ENCODE data around the gene HADHA.
A peak's percentile ranks its signal among the peaks of the same experiment; 100 is the strongest.

Gene HADHA

DNA sequence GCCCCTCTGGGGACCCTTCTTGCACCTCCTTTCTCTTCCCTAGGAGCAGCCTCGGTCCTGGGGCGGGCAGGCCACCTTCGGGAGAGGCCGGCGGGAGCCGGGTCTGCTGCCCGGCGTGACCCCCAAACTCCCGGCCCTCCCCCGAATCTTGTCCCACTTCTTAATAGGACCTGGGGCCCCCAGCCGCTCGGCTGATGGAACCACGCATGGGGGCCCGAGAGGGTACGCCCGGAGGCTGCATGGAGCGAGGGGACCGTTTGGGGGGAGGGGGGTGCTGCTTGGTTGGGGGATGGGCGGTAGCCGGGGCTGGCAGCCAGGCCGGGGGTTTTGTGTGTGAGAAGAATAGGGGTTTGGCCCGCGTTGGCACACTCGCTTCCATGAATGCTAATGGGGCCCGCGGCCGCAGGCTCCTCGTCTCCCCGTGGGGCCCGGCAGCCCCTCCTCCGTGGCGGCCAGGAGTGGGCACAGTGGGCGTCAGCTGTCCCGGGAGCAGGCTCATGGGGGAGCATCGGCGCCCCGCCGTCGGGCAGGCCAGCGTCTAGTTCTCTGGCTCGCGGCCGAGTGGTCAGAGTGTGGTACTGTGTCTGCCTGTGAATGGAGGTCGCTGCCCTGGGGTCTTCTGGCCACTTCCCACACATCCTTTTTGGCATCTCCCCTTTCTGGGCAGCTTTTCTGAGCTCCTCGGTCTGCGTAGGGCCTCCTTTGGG lies 70.5 kb downstream of the HADHA start:
- H2BK12ac ChIP-seq (ENCODE audit: low read length in 2 of 2), result no peak overlapping the region
- H2AFZ ChIP-seq (ENCODE audit: low read depth, low read length), result no peak overlapping the region
- H3K79me1 ChIP-seq (replicated peaks; ENCODE audit: low read length, poor library complexity, severe bottlenecking), result no peaks in the 10 kb centered on the region
- peak overlapping the region; percentile 4 for H2BK15ac ChIP-seq (ENCODE audit: low read depth, poor library complexity, severe bottlenecking)
- H3K27ac ChIP-seq (ENCODE audit: low read length, poor library complexity, severe bottlenecking), result no peak overlapping the region
- peaks cover 39 to 48% of the 10 kb centered on the region in 2 experiments for H3K27me3 ChIP-seq (ENCODE audit: control insufficient read depth in 1 of 2, insufficient read depth in 1 of 2, low read length in 2 of 2)
- 21% methylated on average over 24 of the region's 46 CpGs for WGBS
- H3K9me3 ChIP-seq (ENCODE audit: control insufficient read depth, low read length), result no peaks in the 10 kb centered on the region
- H2BK120ac ChIP-seq (ENCODE audit: low read depth, low read length), result no peak overlapping the region
- H2BK5ac ChIP-seq (ENCODE audit: low read depth, low read length, poor library complexity, severe bottlenecking), result no peak overlapping the region
- no peak overlapping the region for H3K9ac ChIP-seq (ENCODE audit: low read length)
- peak overlapping the region in 1 of 2 experiments; percentile 71 for H3K14ac ChIP-seq (ENCODE audit: low read length in 2 of 2)
- no peak overlapping the region for H3K4me3 ChIP-seq (ENCODE audit: insufficient read depth in 1 of 2, low read depth in 1 of 2, low read length in 2 of 2)
- H2AK5ac ChIP-seq (ENCODE audit: low read length, severe bottlenecking), result no peak overlapping the region
- no peak overlapping the region for H3K4ac ChIP-seq (ENCODE audit: low read depth in 1 of 2, low read length in 2 of 2)
- H4K91ac ChIP-seq (ENCODE audit: low read length), result no peak overlapping the region
- H3K4me1 ChIP-seq (ENCODE audit: control insufficient read depth, insufficient read depth, low read depth, low read length), result peaks cover 19% of the 10 kb centered on the region
- H3K4me2 ChIP-seq (ENCODE audit: low read length, poor library complexity, severe bottlenecking), result no peak overlapping the region
- H3K36me3 ChIP-seq (ENCODE audit: control insufficient read depth in 1 of 2, insufficient read depth in 2 of 2, low read depth in 1 of 2, low read length in 2 of 2), result peaks cover 0 to 2% of the 10 kb centered on the region in 2 experiments
- no peak overlapping the region for H4K8ac ChIP-seq (ENCODE audit: low read length)
- no peak for DNase-seq
- no peak overlapping the region for H3K18ac ChIP-seq (ENCODE audit: low read depth in 1 of 2, low read length in 2 of 2)
- H3K23ac ChIP-seq (ENCODE audit: low read length in 2 of 2), result peak overlapping the region in 1 of 2 experiments; percentile 86

DNA sequence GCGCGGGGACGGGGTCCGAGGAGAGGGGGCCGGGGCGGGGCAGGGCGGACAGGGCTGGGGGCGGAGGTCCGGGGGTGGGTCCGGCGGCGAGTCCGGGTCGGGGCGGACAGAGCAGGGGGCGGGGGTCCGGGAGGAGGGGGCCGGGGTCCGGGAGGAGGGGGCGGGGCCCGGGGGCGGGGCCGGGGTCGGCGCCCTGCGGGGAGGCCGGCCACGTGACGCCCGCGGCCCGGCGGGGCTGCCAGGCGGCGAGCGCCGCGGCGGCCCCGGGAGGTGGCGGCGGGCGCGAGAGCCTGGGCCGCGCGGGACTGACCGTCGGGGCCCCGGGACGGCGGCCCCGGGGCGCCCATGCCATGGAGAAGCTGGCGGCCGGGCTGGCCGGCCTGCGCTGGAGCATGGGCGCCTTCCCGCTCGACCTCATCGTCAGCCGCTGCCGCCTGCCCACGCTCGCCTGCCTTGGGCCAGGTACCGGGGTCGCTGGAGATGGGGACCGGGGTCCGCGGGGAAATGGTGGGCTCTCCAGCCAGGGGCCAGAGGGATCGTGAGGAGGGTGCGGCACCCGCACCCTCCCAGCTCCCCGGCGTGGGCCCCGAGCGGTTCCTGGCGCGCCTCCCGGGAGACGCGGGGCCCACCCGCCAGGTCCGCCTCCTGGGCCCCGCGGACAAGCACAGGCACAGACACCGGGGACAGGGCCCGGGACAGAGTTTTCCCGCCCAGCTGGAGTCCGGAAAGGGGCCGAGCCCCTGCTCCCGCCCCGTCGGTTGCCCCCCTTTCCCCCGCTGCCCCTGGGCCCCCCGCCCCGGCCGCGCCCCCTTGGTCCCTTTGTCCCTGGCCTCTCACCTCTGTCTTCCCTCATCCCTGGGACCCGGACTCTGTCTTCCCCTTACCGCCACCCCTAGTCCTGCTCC lies 71.3 kb downstream of the HADHA start, which contains the start of gene GAREM2:
TSS of gene GAREM2 (plus strand) at position 218 of the 905 bp plus-strand sequence. CDS start at position 351, 133 bp downstream.
- no peak within 1 kb of the TSS for H2AFZ ChIP-seq (ENCODE audit: low read depth, low read length)
- no peaks in the 10 kb centered on the region for H3K79me1 ChIP-seq (replicated peaks; ENCODE audit: low read length, poor library complexity, severe bottlenecking)
- no peak within 1 kb of the TSS for H3K18ac ChIP-seq (ENCODE audit: low read depth in 1 of 2, low read length in 2 of 2)
- peak within 1 kb of the TSS; percentile 90 for H3K4me2 ChIP-seq (ENCODE audit: low read length, poor library complexity, severe bottlenecking)
- peaks cover 15% of the 10 kb centered on the region for H3K4me1 ChIP-seq (ENCODE audit: control insufficient read depth, insufficient read depth, low read depth, low read length)
- no peaks in the 10 kb centered on the region for H3K9me3 ChIP-seq (ENCODE audit: control insufficient read depth, low read length)
- H2BK5ac ChIP-seq (ENCODE audit: low read depth, low read length, poor library complexity, severe bottlenecking), result no peak within 1 kb of the TSS
- no peak within 1 kb of the TSS for H3K4ac ChIP-seq (ENCODE audit: low read depth in 1 of 2, low read length in 2 of 2)
- H4K91ac ChIP-seq (ENCODE audit: low read length), result no peak within 1 kb of the TSS
- H3K23ac ChIP-seq (ENCODE audit: low read length in 2 of 2), result peak within 1 kb of the TSS in 1 of 2 experiments; percentile 32
- H3K4me3 ChIP-seq (ENCODE audit: insufficient read depth in 1 of 2, low read depth in 1 of 2, low read length in 2 of 2), result peak within 1 kb of the TSS; percentile 18 to 27
- DNase-seq, result no peak
- no peak within 1 kb of the TSS for H2AK5ac ChIP-seq (ENCODE audit: low read length, severe bottlenecking)
- H3K14ac ChIP-seq (ENCODE audit: low read length in 2 of 2), result no peak within 1 kb of the TSS
- no peak within 1 kb of the TSS for H3K9ac ChIP-seq (ENCODE audit: low read length)
- 1% methylated on average over 52 of the region's 102 CpGs for WGBS
- peaks cover 0 to 2% of the 10 kb centered on the region in 2 experiments for H3K36me3 ChIP-seq (ENCODE audit: control insufficient read depth in 1 of 2, insufficient read depth in 2 of 2, low read depth in 1 of 2, low read length in 2 of 2)
- H2BK15ac ChIP-seq (ENCODE audit: low read depth, poor library complexity, severe bottlenecking), result peak within 1 kb of the TSS; percentile 78
- peak within 1 kb of the TSS in 1 of 2 experiments; percentile 47 for H2BK12ac ChIP-seq (ENCODE audit: low read length in 2 of 2)
- no peak within 1 kb of the TSS for H3K27ac ChIP-seq (ENCODE audit: low read length, poor library complexity, severe bottlenecking)
- no peak within 1 kb of the TSS for H2BK120ac ChIP-seq (ENCODE audit: low read depth, low read length)
- peaks cover 39 to 48% of the 10 kb centered on the region in 2 experiments for H3K27me3 ChIP-seq (ENCODE audit: control insufficient read depth in 1 of 2, insufficient read depth in 1 of 2, low read length in 2 of 2)
- H4K8ac ChIP-seq (ENCODE audit: low read length), result no peak within 1 kb of the TSS

DNA sequence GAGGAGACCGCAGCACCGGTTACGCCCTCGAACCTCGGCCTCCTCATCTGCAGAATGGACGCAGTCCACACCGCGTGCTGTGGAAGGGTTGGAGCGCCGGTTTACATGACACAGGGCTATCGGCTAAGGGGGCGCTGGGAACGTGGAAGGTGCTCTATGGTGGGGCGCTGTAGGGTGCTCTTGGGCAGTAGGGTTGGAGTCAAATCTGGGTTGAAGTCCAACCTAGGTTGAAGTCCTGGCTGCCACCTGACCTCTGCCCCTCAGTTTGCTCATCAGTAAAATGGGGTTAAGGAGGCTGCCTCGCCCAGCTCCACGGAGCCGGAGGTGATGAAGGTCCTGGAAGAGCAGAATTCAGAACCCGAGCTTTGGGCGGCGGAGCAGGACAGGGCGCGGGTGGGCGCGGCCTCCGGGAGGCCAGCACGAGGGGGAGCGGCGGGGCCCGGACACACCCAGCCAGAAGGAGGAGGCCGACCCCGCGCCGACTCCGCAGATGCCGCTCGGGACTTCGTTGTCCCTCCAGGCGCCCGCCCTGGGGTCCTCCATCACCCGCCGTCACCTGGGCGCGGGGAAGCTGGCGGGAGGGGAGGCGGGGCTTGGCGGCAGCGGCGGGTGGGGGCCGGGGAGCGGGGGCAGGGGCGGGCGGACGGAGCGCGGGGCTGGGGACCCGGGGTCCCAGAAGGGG lies 72.1 kb downstream of the HADHA start:
- no peak overlapping the region for H2BK15ac ChIP-seq (ENCODE audit: low read depth, poor library complexity, severe bottlenecking)
- no peak overlapping the region for H2BK5ac ChIP-seq (ENCODE audit: low read depth, low read length, poor library complexity, severe bottlenecking)
- 35% methylated on average over 36 of the region's 56 CpGs for WGBS
- no peak overlapping the region for H3K18ac ChIP-seq (ENCODE audit: low read depth in 1 of 2, low read length in 2 of 2)
- H3K14ac ChIP-seq (ENCODE audit: low read length in 2 of 2), result no peak overlapping the region
- H4K8ac ChIP-seq (ENCODE audit: low read length), result no peak overlapping the region
- no peak overlapping the region for H2AFZ ChIP-seq (ENCODE audit: low read depth, low read length)
- DNase-seq, result no peak
- H3K9ac ChIP-seq (ENCODE audit: low read length), result no peak overlapping the region
- no peaks in the 10 kb centered on the region for H3K79me1 ChIP-seq (replicated peaks; ENCODE audit: low read length, poor library complexity, severe bottlenecking)
- no peak overlapping the region for H3K4ac ChIP-seq (ENCODE audit: low read depth in 1 of 2, low read length in 2 of 2)
- H3K23ac ChIP-seq (ENCODE audit: low read length in 2 of 2), result no peak overlapping the region
- peak overlapping the region; percentile 54 for H3K4me2 ChIP-seq (ENCODE audit: low read length, poor library complexity, severe bottlenecking)
- H2AK5ac ChIP-seq (ENCODE audit: low read length, severe bottlenecking), result no peak overlapping the region
- H3K27me3 ChIP-seq (ENCODE audit: control insufficient read depth in 1 of 2, insufficient read depth in 1 of 2, low read length in 2 of 2), result peaks cover 39 to 48% of the 10 kb centered on the region in 2 experiments
- H3K9me3 ChIP-seq (ENCODE audit: control insufficient read depth, low read length), result no peaks in the 10 kb centered on the region
- H3K27ac ChIP-seq (ENCODE audit: low read length, poor library complexity, severe bottlenecking), result no peak overlapping the region
- H4K91ac ChIP-seq (ENCODE audit: low read length), result no peak overlapping the region
- peaks cover 15% of the 10 kb centered on the region for H3K4me1 ChIP-seq (ENCODE audit: control insufficient read depth, insufficient read depth, low read depth, low read length)
- no peak overlapping the region for H2BK120ac ChIP-seq (ENCODE audit: low read depth, low read length)
- H3K36me3 ChIP-seq (ENCODE audit: control insufficient read depth in 1 of 2, insufficient read depth in 2 of 2, low read depth in 1 of 2, low read length in 2 of 2), result peaks cover 0 to 2% of the 10 kb centered on the region in 2 experiments
- peak overlapping the region; percentile 18 to 27 for H3K4me3 ChIP-seq (ENCODE audit: insufficient read depth in 1 of 2, low read depth in 1 of 2, low read length in 2 of 2)
- no peak overlapping the region for H2BK12ac ChIP-seq (ENCODE audit: low read length in 2 of 2)
